Esophagus (tissue), 2 donors: ENCODE results near the gene ATF3. TPM values are rescaled to one million over a fixed set of nuclear protein-coding genes. Genes with fewer than 3 reads are reported as not detected.

Experiments
- H3K27ac ChIP-seq, 2 donors: one replicate each; pipeline ENCODE4 v1.5.1; 2013; ENCODE audit warnings: low read depth in 2 of 2, mild to moderate bottlenecking in 2 of 2, inconsistent platforms in 1 of 2, low read length in 1 of 2, moderate library complexity in 1 of 2
- H3K27me3 ChIP-seq, 2 donors: one replicate each; pipeline ENCODE4 v1.6.1; 2013; ENCODE audit warnings: low read length in 2 of 2, control low read depth in 1 of 2, mild to moderate bottlenecking in 1 of 2; ENCODE audit not compliant: insufficient read depth in 2 of 2, control insufficient read depth in 1 of 2
- H3K36me3 ChIP-seq, 2 donors: one replicate each; pipeline ENCODE4 v1.6.1; 2013; ENCODE audit warnings: low read length in 1 of 2; ENCODE audit not compliant: control insufficient read depth in 2 of 2, insufficient read depth in 2 of 2
- H3K4me1 ChIP-seq, 2 donors: one replicate each; pipeline ENCODE4 v1.6.1; 2013; ENCODE audit warnings: low read length in 1 of 2; ENCODE audit not compliant: control insufficient read depth in 2 of 2, insufficient read depth in 2 of 2
- H3K4me3 ChIP-seq, 2 donors: one replicate each; pipeline ENCODE4 v1.5.1; 2013; ENCODE audit warnings: low read length in 2 of 2, mild to moderate bottlenecking in 2 of 2, low read depth in 1 of 2, moderate library complexity in 1 of 2
- H3K9me3 ChIP-seq, 2 donors: one replicate each; pipeline ENCODE4 v1.6.1; 2013; ENCODE audit warnings: mild to moderate bottlenecking in 2 of 2, low read depth in 1 of 2, low read length in 1 of 2, moderate library complexity in 1 of 2; ENCODE audit not compliant: control insufficient read depth in 2 of 2, insufficient read depth in 1 of 2
- WGBS, 2 donors: extraction: QIAGEN DNeasy Blood & Tissue Kit; methylation state at CpG; one replicate each; pipeline ENCODE4 v1.1.7; 2013; 5-methylcytosine and 5-hydroxymethylcytosine counted together
- polyA plus RNA-seq, 2 donors: library from polyadenylated mRNA; stranded (reverse); fragments of 200-250 nt; gene quantifications; one replicate each; pipeline ENCODE4 v1.2.3, GENCODE V29; 2013
- donor health status: healthy with polysubstance abuse.
- donor health status: Bipolar disorder and iron deficiency.

ATF3 gene
- polyA plus RNA-seq, 2 donors = 4.7 to 9.2 TPM

DNA sequence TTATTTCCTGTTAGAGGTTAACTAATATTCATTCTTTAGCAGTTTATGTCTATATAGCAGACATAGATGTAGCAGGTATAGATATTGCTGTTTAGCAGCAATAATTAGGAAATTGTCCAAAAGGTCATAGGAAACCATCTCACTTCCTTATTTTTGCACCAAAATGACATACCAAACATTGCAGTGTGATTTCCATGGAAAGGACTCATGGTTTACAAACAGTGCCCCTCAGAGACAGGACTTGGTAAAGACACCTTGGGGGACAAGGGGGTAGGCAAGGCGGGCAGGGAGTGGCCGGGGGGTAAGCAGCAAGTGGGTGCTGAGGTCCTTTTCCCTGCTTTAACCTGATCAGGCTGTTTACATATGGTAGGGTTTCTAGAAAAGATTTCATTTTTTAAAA is 60.5 kb downstream of the ATF3 start:
- Histone ChIP-seq H3K4me1 (no peaks in the 10 kb centered on the region), H3K27ac (no peak overlapping the region), H3K9me3 (no peaks in the 10 kb centered on the region), H3K27me3 (no peaks in the 10 kb centered on the region), H3K4me3 (no peak overlapping the region), H3K36me3 (no peaks in the 10 kb centered on the region)
- WGBS, 2 donors = 71 to 87% methylated on average over 2 of the region's 2 CpGs

DNA sequence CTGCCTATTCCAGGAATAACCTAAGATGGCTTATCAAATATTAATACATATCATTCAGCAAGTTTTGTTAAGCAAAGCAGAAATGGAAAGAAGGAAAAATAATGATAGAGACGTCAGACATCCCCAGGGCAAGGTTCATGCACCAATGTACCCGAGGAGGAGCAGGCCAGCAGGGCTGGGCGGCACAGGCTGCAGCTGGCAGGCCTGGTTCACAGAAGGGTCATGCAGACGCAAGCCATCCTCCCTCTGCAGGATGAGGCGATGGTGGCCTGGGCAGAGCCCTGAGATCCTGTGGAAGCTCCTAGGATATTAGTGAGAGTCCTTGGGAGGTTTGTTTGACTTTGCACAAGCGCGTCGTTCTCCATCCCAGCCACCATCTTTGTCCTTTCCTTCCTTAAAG is 61.0 kb downstream of the ATF3 start:
- no peaks in the 10 kb centered on the region for H3K36me3 ChIP-seq
- no peaks in the 10 kb centered on the region for H3K27me3 ChIP-seq
- no peak overlapping the region for H3K27ac ChIP-seq
- no peaks in the 10 kb centered on the region for H3K9me3 ChIP-seq
- H3K4me3 ChIP-seq = no peak overlapping the region
- no peaks in the 10 kb centered on the region for H3K4me1 ChIP-seq
- WGBS, 2 donors = 91% methylated on average over 8 of the region's 8 CpGs

DNA sequence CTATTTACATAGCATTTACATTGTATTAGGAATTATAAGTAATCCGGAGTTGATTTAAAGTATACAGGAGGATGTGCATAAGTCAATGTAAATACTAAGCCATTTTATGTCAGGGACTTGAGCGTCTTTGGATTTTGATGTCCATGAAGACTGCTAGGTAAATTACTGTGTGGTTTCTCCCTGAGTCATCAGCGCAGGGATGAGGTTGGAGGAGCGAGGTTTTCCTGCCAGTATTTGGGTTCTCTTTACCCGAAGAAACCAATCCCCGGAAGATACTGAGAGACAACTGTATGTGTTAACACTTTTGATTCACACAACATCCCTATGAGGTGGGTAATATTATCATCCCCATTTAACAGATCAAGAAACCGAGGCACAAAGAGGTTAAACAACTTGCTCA is 61.7 kb downstream of the ATF3 start:
- no peaks in the 10 kb centered on the region for H3K27me3 ChIP-seq
- H3K27ac ChIP-seq = no peak overlapping the region
- H3K9me3 ChIP-seq = no peaks in the 10 kb centered on the region
- H3K4me3 ChIP-seq = no peak overlapping the region
- 94 to 96% methylated on average over 7 of the region's 7 CpGs for WGBS, 2 donors
- H3K4me1 ChIP-seq = no peaks in the 10 kb centered on the region
- no peaks in the 10 kb centered on the region for H3K36me3 ChIP-seq

Other genes with a start within 250 kb of the ATF3 start
- 1 to 10 TPM; 3.6 to 4.1 TPM for gene PACC1, start 193.9 kb upstream of the ATF3 start, polyA plus RNA-seq
- gene NENF, start 175.8 kb upstream of the ATF3 start, polyA plus RNA-seq = 10 to 100 TPM; 38.5 to 39.9 TPM
- gene BATF3, start 91.1 kb downstream of the ATF3 start, polyA plus RNA-seq = 1 to 10 TPM; 1.7 to 1.8 TPM
- gene NSL1, start 183.0 kb downstream of the ATF3 start, polyA plus RNA-seq = 10 to 100 TPM in 1 of 2 donors, 1 to 10 TPM in 1; 4.7 to 11.1 TPM
- 1 to 10 TPM; 5.0 to 6.8 TPM for gene TATDN3, start 183.1 kb downstream of the ATF3 start, polyA plus RNA-seq
- not detected for gene SPATA45, start 238.9 kb downstream of the ATF3 start, polyA plus RNA-seq
- 1 to 10 TPM; 1.6 to 2.1 TPM for gene FLVCR1, start 249.5 kb downstream of the ATF3 start, polyA plus RNA-seq